Fibroblast of pulmonary artery (primary cell): ENCODE data around the gene BAHCC1.

Experiments used
- DNase-seq: peaks from one replicate; pipeline ENCODE4 v3.0.0-alpha.2; 2010; ENCODE audit warnings: low read depth
- H3K4me3 ChIP-seq: replicated peaks from 2 replicates; pipeline ENCODE4 v1.5.1; 2011; ENCODE audit warnings: low read depth, mild to moderate bottlenecking, control low read depth, low read length, moderate library complexity
- CTCF ChIP-seq: IDR thresholded peaks from 2 replicates; pipeline ENCODE4 v1.5.1; 2011; ENCODE audit warnings: mild to moderate bottlenecking, control low read depth, low read length, inconsistent platforms; ENCODE audit errors: missing control alignments

BAHCC1 gene

DNA sequence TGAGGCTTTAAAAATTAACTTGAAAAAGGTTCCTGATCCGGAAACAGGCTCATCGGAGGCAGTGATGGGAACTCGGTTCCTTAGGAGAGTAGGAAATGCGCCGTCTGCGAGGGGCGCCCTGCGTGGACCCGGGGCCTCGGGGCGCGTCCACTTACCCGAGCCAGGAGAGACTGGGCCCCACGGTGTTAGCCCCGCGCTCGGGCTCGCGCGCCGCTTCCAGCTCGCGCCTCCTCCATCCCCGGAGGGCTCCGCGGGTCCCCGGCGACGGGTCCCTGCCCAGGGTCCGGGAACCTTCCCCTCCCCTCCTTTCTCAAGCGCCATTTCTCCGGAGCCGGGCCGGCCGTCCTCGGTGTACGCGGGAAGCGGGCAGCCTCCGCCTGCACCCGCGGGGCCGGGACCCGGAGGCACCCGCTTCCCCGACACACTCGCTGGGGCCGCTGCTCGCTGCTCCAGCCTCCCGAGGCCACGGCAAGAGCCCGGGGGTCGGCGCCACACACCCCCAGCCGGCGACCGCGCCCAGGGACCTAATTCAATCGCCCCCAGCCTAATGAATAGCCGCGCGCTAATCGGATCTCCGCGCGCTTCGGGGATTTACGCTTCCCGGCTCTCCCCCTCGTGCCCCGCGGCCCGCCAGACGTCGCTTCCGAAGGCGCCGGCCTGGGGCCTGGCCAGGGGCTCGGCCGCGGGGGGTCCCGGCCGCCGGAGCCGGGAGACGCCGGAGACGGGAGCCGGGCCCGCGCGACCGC, 2.2 kb upstream of the BAHCC1 start:
- no peak for TF ChIP-seq CTCF
- H3K4me3 ChIP-seq, result peak overlapping the region; percentile 63
- DNase-seq, result no peak

DNA sequence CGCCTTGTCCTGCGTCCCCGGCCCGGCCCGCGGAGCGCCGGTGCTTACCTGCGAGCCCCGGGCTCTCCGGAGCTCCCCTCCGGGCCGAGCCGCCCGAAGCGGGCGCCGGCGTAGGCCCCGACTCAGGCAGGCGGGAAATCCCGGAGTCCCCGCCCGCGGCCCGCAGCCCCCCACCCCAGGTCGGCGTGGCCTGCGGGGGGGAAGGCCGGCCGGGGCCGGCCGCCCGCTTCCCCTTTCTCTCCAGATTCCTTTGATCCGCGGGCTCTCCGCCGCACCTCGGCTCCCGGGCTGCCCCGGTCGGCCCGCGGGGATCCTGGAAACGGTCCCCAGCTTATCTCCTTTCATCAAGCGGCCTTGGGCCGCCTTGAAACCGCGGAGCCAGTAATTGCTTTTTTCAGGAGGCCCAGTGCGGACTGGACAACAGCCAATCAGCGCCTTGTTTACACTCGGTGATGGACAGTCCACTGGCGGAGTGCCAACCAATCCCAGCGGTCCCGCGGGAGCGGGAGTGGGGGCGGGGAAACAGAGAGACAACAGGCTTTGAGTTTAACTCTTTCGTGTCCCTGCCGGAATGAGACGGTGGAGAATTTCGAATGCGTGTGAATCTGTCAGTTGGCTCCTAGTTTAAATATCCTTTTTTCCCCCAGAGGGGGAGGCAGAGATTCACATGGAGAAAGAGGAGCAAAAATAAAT, 1.4 kb upstream of the BAHCC1 start:
- peak overlapping the region; percentile 63 for H3K4me3 ChIP-seq
- DNase-seq, result peak; percentile 100

GRCh38 chr17:81394377-81394920, 808 bp upstream of the BAHCC1 start:
- DNase-seq, result no peak
- no peak for TF ChIP-seq CTCF
- H3K4me3 ChIP-seq, result peak overlapping the region; percentile 27

More for the DNA sequence above, 1.4 kb upstream of the BAHCC1 start:
- TF ChIP-seq CTCF, result peak; percentile 16

- peak overlapping the region; percentile 71 for H3K4me3 ChIP-seq
- DNase-seq, result no peak
- no peak for TF ChIP-seq CTCF
Measured at GRCh38 chr17:81395600-81396277, 482 bp downstream of the BAHCC1 start.

DNA sequence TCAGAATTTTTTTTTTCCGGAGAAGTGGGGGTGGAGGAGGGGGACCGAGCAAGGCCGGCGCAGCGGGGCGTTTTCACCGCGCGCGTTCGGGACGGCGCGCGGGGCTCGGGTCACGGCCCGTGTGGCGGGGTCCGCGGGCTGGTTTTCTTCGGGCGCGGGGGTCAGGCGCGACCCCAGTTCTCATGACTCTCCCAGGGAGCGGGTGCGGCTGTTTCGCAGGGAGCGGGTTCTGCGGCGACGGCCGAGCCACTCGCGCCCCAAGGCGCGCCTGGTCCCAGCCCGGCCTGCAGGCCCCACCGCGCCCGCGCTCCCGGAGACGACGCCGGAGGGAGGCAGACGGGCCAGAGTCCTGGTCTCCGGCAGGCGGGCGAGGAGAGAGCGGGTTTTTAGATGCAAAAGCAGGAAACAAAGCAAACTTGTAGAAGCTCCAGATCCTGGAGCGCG, 1.0 kb downstream of the BAHCC1 start:
- DNase-seq, result no peak
- peak overlapping the region; percentile 71 for H3K4me3 ChIP-seq
- TF ChIP-seq CTCF, result no peak

DNA sequence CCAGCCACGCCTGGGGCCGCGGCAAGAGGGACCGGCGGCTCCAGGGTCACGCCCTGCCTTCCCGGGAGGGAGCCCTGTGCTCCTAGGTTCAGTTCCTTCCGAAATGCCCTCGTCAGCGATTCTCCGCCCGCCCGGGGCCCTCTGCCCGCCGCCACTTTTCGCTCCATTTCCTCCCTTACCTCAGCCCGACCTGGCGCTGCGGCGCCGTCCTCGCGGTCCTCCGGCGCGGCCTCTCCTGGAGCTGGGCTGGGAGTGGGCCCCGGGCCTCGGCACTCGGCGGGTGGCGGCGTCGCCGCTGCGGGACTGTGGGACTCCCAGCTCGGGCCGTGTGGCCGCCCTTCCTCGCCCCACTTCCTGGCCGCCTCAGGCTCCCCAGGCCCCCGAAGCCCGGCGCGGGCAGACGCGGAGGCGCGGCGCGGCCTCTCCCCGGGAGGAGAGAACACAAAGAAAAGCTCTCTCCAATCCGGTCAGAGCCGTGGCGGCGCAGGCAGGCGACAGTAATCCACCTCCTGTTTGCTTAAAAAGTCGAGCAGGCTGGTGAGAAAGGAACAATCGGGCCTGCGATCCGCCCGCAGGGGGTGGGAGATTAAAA, 1.6 kb downstream of the BAHCC1 start:
- peak overlapping the region; percentile 71 for H3K4me3 ChIP-seq
- no peak for TF ChIP-seq CTCF
- no peak for DNase-seq
